Nephron progenitor cell (in vitro differentiated cells): ENCODE data around the gene CA10.

Source experiments
- DNase-seq: peaks from one replicate; pipeline ENCODE4 v3.0.0; 2021
- H3K27ac Mint-ChIP-seq: 2 replicates; pipeline ENCODE4 v1.8.0; 2021; ENCODE audit warnings: mild to moderate bottlenecking, moderate library complexity, mixed read lengths
- H3K27me3 Mint-ChIP-seq: 2 replicates; pipeline ENCODE4 v1.8.0; 2021; ENCODE audit warnings: mild to moderate bottlenecking, low read depth, mixed read lengths; ENCODE audit not compliant: poor library complexity
- H3K36me3 Mint-ChIP-seq: 2 replicates; pipeline ENCODE4 v1.8.0; 2021; ENCODE audit warnings: low read depth, mixed read lengths
- H3K4me1 Mint-ChIP-seq: 2 replicates; pipeline ENCODE4 v1.8.0; 2021; ENCODE audit warnings: mixed read lengths
- H3K4me3 Mint-ChIP-seq: 2 replicates; pipeline ENCODE4 v1.8.0; 2021; ENCODE audit warnings: mild to moderate bottlenecking, moderate library complexity, mixed read lengths
- H3K9me3 Mint-ChIP-seq: 2 replicates; pipeline ENCODE4 v1.8.0; 2021; ENCODE audit warnings: mild to moderate bottlenecking, moderate library complexity, mixed read lengths
- CTCF ChIP-seq: fragments of 200-600 bp; sonication (generic); IDR thresholded peaks from 2 replicates; pipeline ENCODE4 v1.5.0; 2021; ENCODE audit warnings: antibody characterized with exemption

The CA10 gene

GRCh38 chr17:52158450-52159042 lies at the start of gene CA10:
Gene CA10, minus strand, starts transcription at chr17:52158714.
- peaks cover 89% of the 10 kb centered on the region for H3K27me3 Mint-ChIP-seq
- TF ChIP-seq CTCF: no peak
- H3K9me3 Mint-ChIP-seq: peaks cover 3% of the 10 kb centered on the region
- H3K4me3 Mint-ChIP-seq: peak within 1 kb of the TSS; percentile 83
- H3K4me1 Mint-ChIP-seq: peaks cover 12% of the 10 kb centered on the region
- no peak within 1 kb of the TSS for H3K27ac Mint-ChIP-seq
- DNase-seq: peak; percentile 47
- no peaks in the 10 kb centered on the region for H3K36me3 Mint-ChIP-seq

- H3K4me3 Mint-ChIP-seq: no peak overlapping the region
- no peaks in the 10 kb centered on the region for H3K9me3 Mint-ChIP-seq
- H3K27ac Mint-ChIP-seq: no peak overlapping the region
- peaks cover 13% of the 10 kb centered on the region for H3K27me3 Mint-ChIP-seq
- TF ChIP-seq CTCF: no peak
- DNase-seq: no peak
- no peaks in the 10 kb centered on the region for H3K36me3 Mint-ChIP-seq
- H3K4me1 Mint-ChIP-seq: no peaks in the 10 kb centered on the region
Observed at GRCh38 chr17:52207796-52208195, 49.3 kb upstream of the CA10 start.

- TF ChIP-seq CTCF: no peak
- H3K27me3 Mint-ChIP-seq: peaks cover 13% of the 10 kb centered on the region
- no peaks in the 10 kb centered on the region for H3K9me3 Mint-ChIP-seq
- no peak overlapping the region for H3K4me3 Mint-ChIP-seq
- no peak overlapping the region for H3K27ac Mint-ChIP-seq
- H3K4me1 Mint-ChIP-seq: no peaks in the 10 kb centered on the region
- no peaks in the 10 kb centered on the region for H3K36me3 Mint-ChIP-seq
- no peak for DNase-seq
Observed at GRCh38 chr17:52202520-52203080, 44.1 kb upstream of the CA10 start.

GRCh38 chr17:52201767-52202519 lies 43.4 kb upstream of the CA10 start:
- Mint-ChIP-seq H3K27ac (no peak overlapping the region), H3K9me3 (no peaks in the 10 kb centered on the region), H3K36me3 (no peaks in the 10 kb centered on the region), H3K4me1 (no peaks in the 10 kb centered on the region), H3K4me3 (no peak overlapping the region), H3K27me3 (peaks cover 13% of the 10 kb centered on the region)
- no peak for TF ChIP-seq CTCF
- no peak for DNase-seq

GRCh38 chr17:52191491-52191890 lies 33.0 kb upstream of the CA10 start:
- no peaks in the 10 kb centered on the region for H3K36me3 Mint-ChIP-seq
- DNase-seq: no peak
- no peak overlapping the region for H3K4me3 Mint-ChIP-seq
- TF ChIP-seq CTCF: no peak
- H3K9me3 Mint-ChIP-seq: peaks cover 10% of the 10 kb centered on the region
- H3K27ac Mint-ChIP-seq: no peak overlapping the region
- no peaks in the 10 kb centered on the region for H3K4me1 Mint-ChIP-seq
- peaks cover 8% of the 10 kb centered on the region for H3K27me3 Mint-ChIP-seq
